OCI-LY7 (cell line): Measurements from ENCODE around the gene SLC39A12.

Source experiments
- EZH2phosphoT487 ChIP-seq: fragments of 200-600 bp; sonication (generic); IDR thresholded peaks from 2 replicates; pipeline ENCODE4 v1.6.1; 2018; ENCODE audit warnings: low read depth, borderline replicate concordance, mild to moderate bottlenecking, mixed run types, antibody characterized with exemption, low read length, moderate library complexity, mixed read lengths
- TF ChIP-seq, protein P1 (sequence below): fragments of 200-600 bp; sonication (generic); conservative IDR thresholded peaks from 2 replicates; pipeline ENCODE4 v1.5.1; 2014; ENCODE audit warnings: mild to moderate bottlenecking, antibody characterized with exemption, low read length, moderate library complexity, mixed read lengths

DNA sequence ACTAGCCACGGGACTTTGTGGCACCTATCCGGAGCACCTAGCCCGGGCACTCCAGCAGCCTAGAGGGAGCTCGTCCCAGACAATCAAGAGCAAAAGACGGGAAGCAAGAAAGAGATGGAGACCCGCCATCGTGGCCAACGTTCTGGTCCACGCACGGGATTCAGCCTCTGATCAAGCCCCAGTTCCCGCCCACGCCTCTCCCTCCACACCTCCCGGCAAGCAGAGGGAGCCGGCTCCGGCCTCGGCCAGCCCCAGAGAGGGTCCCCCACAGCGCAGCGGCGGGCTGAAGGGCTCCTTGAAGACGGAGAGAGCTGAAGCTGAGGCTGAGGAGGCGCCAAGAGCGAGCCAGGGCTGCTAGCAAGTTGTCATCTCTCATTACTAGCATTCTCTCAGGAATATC is 992 bp upstream of the SLC39A12 start:
- TF ChIP-seq, protein P1, sequence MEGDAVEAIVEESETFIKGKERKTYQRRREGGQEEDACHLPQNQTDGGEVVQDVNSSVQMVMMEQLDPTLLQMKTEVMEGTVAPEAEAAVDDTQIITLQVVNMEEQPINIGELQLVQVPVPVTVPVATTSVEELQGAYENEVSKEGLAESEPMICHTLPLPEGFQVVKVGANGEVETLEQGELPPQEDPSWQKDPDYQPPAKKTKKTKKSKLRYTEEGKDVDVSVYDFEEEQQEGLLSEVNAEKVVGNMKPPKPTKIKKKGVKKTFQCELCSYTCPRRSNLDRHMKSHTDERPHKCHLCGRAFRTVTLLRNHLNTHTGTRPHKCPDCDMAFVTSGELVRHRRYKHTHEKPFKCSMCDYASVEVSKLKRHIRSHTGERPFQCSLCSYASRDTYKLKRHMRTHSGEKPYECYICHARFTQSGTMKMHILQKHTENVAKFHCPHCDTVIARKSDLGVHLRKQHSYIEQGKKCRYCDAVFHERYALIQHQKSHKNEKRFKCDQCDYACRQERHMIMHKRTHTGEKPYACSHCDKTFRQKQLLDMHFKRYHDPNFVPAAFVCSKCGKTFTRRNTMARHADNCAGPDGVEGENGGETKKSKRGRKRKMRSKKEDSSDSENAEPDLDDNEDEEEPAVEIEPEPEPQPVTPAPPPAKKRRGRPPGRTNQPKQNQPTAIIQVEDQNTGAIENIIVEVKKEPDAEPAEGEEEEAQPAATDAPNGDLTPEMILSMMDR, result no peak
- no peak for TF ChIP-seq EZH2phosphoT487
